Stimulated activated CD8-positive, alpha-beta memory T cell treated with anti-CD3 and anti-CD28 coated beads, Interleukin-2, amount 100 ng/mL, for 48 hours (primary cell): ENCODE results near the gene CFAP54.

Experiments used
- DNase-seq, 2 donors: peaks; one replicate each; pipeline ENCODE4 v3.0.0-alpha.2; 2020; ENCODE audit warnings: low read depth in 2 of 2

Gene CFAP54

GRCh38 chr12:96751626-96752025 is 262.2 kb downstream of the CFAP54 start:
- no peak for DNase-seq

DNA sequence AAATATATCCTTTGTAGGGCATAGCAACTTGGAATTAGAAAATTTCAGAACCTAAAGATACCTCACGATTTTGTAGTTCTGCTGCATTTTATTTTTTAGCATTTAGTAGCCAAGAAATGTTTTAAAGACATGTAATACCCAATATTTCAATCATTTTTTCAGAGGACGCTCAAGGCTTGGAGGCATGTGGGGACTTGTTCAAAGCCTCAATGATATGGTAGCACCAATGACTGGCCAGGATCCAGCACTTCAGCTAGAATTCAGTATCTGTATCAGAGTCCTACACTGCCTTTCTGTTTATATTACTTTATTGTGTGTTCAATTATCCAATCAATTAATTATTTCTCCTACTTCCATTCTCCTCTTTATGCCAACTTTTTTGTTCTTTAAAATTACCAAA is 262.8 kb downstream of the CFAP54 start:
- no peak for DNase-seq

- no peak for DNase-seq
Observed at GRCh38 chr12:96766232-96766631, 276.9 kb downstream of the CFAP54 start.

DNA sequence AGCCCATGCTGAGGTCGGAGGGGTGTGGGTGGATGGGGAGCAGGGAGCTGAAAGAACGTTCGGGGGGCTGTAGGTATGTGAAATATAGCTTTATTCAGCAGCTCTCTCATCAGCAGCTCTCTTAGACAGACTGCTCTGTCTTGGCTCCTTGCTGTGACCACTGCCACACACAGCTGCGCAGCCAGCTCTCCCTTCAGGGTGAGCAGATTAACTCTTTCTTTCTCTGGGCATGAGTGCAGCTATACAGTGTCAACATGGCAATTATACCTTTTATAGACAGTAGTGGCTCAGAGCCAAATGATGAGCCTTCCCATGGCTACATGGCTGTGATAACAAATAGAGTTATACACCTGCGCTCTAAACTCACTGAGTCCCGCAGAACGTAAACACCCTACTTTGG is 280.0 kb downstream of the CFAP54 start:
- DNase-seq = no peak

DNA sequence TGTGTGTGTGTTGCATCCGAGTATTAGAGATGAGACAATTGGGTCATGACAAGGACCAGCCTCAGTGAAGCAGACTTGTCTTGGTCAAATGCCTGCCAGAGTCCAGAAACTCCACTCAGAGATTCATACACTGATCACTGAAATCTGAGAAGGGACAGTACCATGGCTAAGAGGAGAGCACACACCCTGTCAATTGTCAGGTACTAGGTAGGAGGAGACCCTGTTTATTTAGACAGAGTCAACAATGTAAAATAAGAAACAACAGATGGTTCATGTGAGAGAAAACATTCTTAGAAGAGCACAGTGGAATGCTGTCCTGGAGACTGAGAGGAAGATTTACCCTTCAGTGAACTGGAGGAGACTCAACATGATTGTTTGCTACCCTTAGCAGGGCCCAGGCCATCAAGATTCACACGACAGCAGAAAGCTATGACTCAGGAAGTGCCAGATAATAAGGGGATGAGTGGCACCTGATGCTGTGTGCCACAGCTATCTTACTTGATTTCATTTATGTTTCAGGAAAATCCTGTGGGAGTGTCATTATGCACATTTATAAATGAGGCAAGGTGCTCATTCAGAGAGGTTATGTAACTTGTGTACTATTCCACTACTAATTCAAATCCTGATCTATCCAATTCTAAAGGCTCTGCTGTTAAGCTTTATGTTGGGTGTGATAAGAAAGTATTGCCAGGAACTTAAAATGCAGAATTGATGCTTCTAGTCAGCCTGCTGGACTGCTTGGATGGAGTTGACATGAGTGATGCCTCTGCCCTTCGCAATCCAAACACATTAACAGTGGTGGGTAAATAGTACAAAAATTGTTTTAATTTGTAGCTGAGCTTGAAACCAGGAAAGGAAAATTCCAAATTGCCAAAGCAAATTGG is 281.1 kb downstream of the CFAP54 start:
- DNase-seq = no peak

- no peak for DNase-seq
Observed at GRCh38 chr12:96773031-96773430, 283.7 kb downstream of the CFAP54 start.

- DNase-seq = no peak
Observed at GRCh38 chr12:96774496-96775256, 285.3 kb downstream of the CFAP54 start.

DNA sequence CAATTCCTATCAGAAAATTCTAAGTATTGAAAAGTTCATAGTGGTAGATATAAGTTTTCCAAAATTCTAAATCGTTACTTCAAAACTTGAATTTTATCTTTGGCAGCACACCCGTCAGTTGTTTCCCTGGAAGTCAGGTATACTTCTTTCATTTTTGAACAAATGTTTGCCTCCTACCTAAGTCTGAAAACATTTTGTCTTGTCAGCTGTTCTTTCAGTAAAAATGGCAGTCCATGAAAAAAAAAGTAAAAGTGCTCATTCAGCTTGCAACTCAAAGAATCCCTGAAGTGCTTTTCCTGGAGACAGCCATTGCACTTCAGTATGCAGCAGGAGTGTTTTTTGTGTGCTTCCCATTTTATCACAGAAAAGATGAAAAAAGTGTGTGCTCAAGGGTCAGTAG is 287.5 kb downstream of the CFAP54 start:
- no peak for DNase-seq

DNA sequence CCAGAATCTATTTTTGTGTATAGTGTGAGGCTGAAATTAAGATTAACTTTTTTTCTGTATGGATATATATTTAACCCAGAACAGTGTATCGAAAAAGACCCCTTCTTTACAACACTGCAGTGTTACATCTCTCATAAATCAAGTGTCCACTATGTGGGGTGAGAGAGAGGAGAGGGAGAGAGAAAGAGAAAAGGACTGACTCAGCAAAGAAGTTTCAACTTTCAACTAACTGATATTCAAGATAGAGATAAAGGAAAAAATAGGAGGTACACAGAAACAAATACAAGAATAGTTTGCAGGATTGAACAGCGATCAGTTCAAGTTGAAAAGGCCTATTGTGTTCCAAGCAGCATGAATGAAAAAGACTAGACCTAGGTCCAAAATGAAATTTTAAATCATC is 291.0 kb downstream of the CFAP54 start:
- no peak for DNase-seq

GRCh38 chr12:96786791-96787190 is 297.4 kb downstream of the CFAP54 start:
- DNase-seq = no peak

DNA sequence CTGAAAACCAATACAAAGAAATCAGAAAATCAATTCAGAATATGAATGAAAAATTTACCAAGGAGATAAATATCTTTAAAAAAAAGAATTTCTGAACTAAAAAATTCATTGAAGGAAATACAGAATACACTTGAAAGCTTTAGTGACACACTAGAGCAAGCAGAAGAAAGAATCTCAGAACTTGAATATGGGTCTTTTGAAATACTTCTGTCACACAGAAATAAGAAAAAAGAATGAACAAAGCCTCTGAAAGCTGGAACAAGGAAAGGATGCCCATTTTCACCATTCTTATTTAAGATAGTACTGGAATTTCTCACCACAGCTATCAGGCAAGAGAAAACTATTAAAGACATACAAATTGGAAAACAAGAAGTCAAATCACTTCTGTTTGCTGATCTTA is 314.6 kb downstream of the CFAP54 start:
- no peak for DNase-seq

DNA sequence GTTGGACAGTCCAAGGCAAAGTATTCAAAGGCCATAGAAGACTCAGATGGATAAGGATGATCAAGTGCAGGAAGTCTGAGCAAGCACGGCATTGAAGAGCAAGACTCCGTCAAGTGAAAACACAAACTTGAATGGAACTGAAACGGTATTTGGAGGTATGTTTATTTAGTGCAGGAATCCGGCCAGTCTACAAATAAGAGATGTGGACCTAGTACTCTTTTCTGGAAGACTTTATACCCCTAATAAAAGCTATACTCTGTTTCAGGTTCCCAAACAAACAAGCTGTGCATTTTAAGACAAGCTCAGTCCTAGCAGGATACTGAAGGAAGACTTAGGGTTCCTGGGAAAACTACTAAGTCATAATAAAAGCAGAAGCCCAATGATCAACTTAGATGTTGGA is 316.9 kb downstream of the CFAP54 start:
- no peak for DNase-seq

DNA sequence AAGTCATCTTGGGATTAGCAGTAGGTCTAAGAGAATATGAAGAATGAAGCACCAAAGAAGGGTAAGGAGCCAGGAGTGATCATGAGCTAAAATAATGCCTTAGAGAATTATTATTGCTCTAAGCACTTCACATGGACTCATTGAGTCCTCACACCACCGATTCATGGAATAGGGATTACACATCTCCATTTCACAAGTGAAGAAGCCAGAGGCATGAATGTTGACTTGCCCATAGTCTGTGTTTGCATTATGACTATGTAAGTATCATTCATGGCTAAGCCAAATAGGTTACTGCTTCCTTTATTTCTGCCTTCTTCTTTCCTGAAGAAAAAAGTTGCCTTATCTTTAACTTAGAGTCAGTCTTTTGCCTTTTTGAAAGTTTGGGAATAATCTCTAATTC is 318.4 kb downstream of the CFAP54 start:
- DNase-seq = no peak

DNA sequence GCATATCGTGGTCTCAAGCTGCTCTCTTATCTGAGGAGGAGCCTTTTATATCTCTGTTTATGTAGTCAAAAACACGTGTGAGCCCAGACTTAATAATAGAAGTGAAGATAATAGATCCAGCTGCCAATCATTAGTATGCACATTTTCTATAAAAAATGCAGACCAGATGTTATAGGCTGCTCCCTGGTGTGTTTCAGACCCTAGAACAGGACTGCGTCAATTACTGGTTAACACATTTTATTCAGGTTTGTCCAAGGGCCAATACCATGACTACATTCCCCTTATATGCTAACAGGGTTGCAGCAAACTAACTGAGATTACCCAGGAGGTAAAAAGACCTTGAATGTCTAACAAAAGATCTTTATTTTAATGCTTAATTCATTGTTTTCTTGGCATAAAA is 319.2 kb downstream of the CFAP54 start:
- no peak for DNase-seq

DNA sequence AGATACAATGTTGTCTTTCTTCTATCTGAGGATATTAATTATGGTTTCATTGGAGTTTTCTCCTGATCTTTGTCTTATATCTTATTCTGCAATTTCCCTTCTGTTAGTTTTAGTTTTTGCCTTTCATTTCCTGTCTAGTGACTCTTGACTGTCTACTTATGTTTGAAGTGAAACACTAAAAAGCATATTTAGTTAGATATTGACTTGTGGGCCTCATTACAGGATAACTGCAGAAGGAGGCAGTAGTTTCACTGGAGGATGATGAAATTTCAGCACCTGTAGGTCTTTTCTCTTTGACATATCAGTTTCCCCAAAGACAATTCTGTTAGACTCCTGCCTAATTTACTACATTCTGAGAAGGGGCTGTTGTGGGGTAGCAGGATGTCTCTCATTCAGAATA is 320.1 kb downstream of the CFAP54 start:
- DNase-seq = no peak

DNA sequence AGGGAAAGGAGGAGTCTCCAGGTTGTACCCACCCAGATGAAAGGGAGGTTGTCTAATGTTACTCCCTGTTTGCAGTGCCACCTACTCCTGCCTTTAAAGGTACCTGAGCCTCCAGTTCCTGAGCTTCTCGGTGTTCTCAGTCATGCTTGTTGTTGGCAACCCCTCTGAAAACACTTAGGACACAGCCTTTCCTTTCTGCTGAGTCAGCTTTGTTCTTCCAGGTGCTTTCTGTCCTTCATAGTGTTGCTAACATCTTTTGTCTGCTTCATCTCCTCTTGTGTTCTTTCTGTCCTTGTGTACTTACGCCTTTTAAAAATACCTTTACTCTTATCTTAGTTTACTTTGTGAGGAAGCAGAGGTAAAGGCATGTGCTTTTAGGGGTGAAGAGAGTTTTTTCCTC is 320.7 kb downstream of the CFAP54 start:
- DNase-seq = no peak

DNA sequence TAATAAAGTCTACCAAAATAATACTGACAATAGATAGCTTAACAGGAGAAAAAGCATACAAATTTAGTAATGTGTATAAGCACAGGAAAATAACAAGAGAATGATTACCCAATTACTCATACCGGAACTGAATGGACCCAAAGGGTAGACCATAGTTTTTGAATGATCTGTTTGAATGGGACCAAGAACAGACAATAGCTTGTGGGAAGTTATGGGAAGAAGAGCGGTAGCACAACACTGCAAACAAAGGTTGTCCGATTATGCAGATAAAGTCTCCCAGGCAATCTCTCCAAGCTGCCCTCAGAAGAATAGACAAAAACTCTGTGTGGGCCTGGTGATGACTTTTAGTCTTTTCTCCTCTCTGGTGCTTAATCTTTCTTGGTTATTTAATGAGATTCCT is 321.1 kb downstream of the CFAP54 start:
- DNase-seq = no peak

DNA sequence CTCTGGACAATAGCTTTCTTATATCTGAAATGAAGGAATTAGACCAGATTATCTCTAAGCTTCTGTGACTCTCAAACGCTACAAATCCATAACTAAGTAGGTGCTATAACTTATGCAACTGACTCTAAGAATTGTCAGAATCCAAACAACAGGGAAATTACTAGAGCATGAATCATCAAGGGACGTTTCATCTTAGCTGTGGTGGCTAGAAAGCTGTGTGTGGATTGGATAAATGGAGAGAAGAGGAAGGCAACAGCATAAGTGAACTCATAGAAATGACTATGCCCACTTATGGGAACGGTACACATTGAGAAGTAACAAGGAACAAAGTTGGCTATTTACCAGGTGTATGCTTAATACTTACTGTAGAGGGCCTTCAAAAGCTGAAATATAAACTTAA is 321.7 kb downstream of the CFAP54 start:
- no peak for DNase-seq

- no peak for DNase-seq
Observed at GRCh38 chr12:96812153-96812552, 322.8 kb downstream of the CFAP54 start.

DNA sequence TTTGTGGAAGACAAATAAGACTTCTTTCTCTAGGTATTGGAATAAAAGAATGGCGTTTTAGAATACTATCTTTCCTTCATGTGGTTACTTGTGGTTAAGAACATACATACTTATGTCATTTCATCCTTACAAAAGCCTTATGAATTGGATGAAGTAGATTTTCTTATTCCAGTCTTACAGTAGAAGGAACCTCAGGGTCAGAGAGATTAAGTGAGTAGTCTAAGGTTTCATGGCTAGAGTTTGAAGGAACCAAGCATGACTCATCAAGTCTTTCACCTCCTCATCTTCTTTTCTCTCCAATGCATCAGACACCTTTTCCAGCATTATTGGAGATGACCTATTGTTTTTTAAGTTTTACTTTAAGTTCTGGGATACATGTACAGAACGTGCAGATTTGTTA is 324.8 kb downstream of the CFAP54 start:
- DNase-seq = no peak

DNA sequence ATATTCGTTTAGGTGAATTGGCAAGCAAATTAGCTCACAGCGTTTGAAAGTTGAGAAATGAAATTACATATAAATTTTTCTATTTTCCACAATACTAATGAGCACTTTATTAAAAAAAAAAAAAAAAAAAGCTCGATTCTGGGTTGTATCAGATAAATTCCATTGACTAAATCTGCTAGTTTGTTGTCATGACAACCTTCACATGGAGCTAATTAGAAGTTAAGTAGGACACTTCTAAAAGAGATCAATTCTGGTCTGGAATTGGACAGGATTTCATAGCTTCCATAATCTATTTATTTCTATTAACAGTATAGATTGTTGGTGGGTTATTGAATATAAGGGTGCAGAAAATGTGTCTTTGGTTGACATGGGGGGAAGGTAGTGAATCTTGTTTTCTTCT is 332.2 kb downstream of the CFAP54 start:
- no peak for DNase-seq

- DNase-seq = no peak
Observed at GRCh38 chr12:96822641-96823040, 333.3 kb downstream of the CFAP54 start.
